H1 (cell line): ENCODE data around the gene NR2C2AP. TPM values are rescaled to one million over a fixed set of nuclear protein-coding genes. Genes with fewer than 3 reads are reported as not detected.

ENCODE experiments used
- BACH1 ChIP-seq: IDR thresholded peaks from 2 replicates; pipeline ENCODE4 v1.6.1; 2012; ENCODE audit warnings: low read length, improper control_type of control experiment
- CBX8 ChIP-seq: fragments of 300-800, 300-1000 bp; sonication (generic); IDR thresholded peaks from 2 replicates; pipeline ENCODE4 v1.7.1; 2016; ENCODE audit warnings: low read depth, low read length, borderline replicate concordance
- CHD1 ChIP-seq: IDR thresholded peaks from 2 replicates; pipeline ENCODE4 v1.6.1; 2012; ENCODE audit warnings: low read depth, low read length, improper control_type of control experiment
- CHD7 ChIP-seq: fragments of 300-600 bp; sonication (generic); IDR thresholded peaks from 2 replicates; pipeline ENCODE4 v1.7.1; 2012; ENCODE audit warnings: low read length, moderate library complexity, mild to moderate bottlenecking, inconsistent platforms; ENCODE audit not compliant: insufficient replicate concordance
- E2F6 ChIP-seq: IDR thresholded peaks from 2 replicates; pipeline ENCODE4 v1.6.1; 2012; ENCODE audit warnings: inconsistent platforms
- GTF2F1 ChIP-seq: IDR thresholded peaks from 2 replicates; pipeline ENCODE4 v1.6.1; 2012; ENCODE audit warnings: low read depth, low read length, improper control_type of control experiment, borderline replicate concordance
- POLR2A ChIP-seq, 2 experiments: IDR thresholded peaks; 1 replicate in 1 of 2; 2 replicates in 1 of 2; pipeline ENCODE4 v1.6.1; 2011; ENCODE audit warnings: low read depth in 2 of 2, low read length in 2 of 2, mild to moderate bottlenecking in 2 of 2; ENCODE audit errors: control extremely low read depth in 1 of 2
- TEAD4 ChIP-seq: IDR thresholded peaks from 2 replicates; pipeline ENCODE4 v1.6.1; 2012; ENCODE audit warnings: low read depth, low read length, inconsistent platforms, mixed read lengths
- YY1 ChIP-seq: IDR thresholded peaks from 2 replicates; pipeline ENCODE4 v1.6.1; 2011; ENCODE audit warnings: low read depth, mild to moderate bottlenecking, low read length
- polyA plus RNA-seq, 7 experiments: library from polyadenylated mRNA; depleted of rRNA in 3 of 7; stranded (reverse) in 5 of 7; unstranded in 2 of 7; fragments of >200 nt in 5 of 7; fragments of 200-250 nt in 2 of 7; gene quantifications; 1 replicate in 5 of 7; 2 replicates in 1 of 7; 4 replicates in 1 of 7; pipeline versions ENCODE4 v1.2.1 to v1.2.3, GENCODE V29; 2011 to 2013; ENCODE audit warnings: missing spikeins in 2 of 7, mixed read lengths in 2 of 7
- total RNA-seq: library from RNA; stranded (reverse); fragmentation: NEBNext Ultra II Directional; extraction: Animal tissue kit (Norgen Biotek cat#: 25700); gene quantifications from 2 replicates; pipeline ENCODE4 v1.2.1, GENCODE V29; 2021

The NR2C2AP gene
- total and polyA plus RNA-seq, 2 of the 8 experiments (the other 6 are each of a cell fraction or from before 2014, with no cell fraction given), result 16.4 to 20.5 TPM

- TF ChIP-seq CHD7 (no peak), E2F6 (no peak), CBX8 (no peak), YY1 (no peak), CHD1 (no peak), TEAD4 (no peak), BACH1 (no peak), GTF2F1 (no peak), POLR2A (IDR thresholded peaks at IDR 0.05; ENCODE audit: control extremely low read depth in 1 of 2, low read depth in 2 of 2, low read length in 2 of 2) (no peak)
Measured at GRCh38 chr19:19217099-19217498, 13.9 kb upstream of the NR2C2AP start (continued).
